SIG-M5 (cell line): Measurements from ENCODE around the gene COL28A1.

Source experiments
- DNase-seq: peaks from one replicate; lab custom pipeline; 2025; lab: John Stamatoyannopoulos, UW

Gene COL28A1

GRCh38 chr7:7535691-7536090 lies at the start of gene COL28A1:
Gene COL28A1, minus strand, starts transcription at chr7:7535873. Its CDS starts 2,998 bp downstream, at chr7:7532875.
- no peak for DNase-seq

GRCh38 chr7:7584653-7585052 lies 49.0 kb upstream of the COL28A1 start:
- no peak for DNase-seq

- no peak for DNase-seq
These were observed 48.1 kb upstream of the COL28A1 start for GRCh38 chr7:7583731-7584130.

- no peak for DNase-seq
These were observed 46.9 kb upstream of the COL28A1 start for GRCh38 chr7:7582596-7582995.

- DNase-seq, result no peak
These were observed 46.0 kb upstream of the COL28A1 start for GRCh38 chr7:7581531-7582179.

- DNase-seq, result no peak
These were observed 44.0 kb upstream of the COL28A1 start for GRCh38 chr7:7579638-7580037.

- peak; percentile 43 for DNase-seq
These were observed 42.2 kb upstream of the COL28A1 start for GRCh38 chr7:7577888-7578287.

- no peak for DNase-seq
These were observed 40.7 kb upstream of the COL28A1 start for GRCh38 chr7:7576344-7576743.

- DNase-seq, result no peak
These were observed 38.0 kb upstream of the COL28A1 start for GRCh38 chr7:7573701-7574100.

GRCh38 chr7:7570584-7570983 lies 34.9 kb upstream of the COL28A1 start:
- DNase-seq, result no peak

- no peak for DNase-seq
These were observed 33.9 kb upstream of the COL28A1 start for GRCh38 chr7:7569615-7570014.

GRCh38 chr7:7569081-7569527 lies 33.4 kb upstream of the COL28A1 start:
- peak; percentile 40 for DNase-seq

GRCh38 chr7:7568553-7568952 lies 32.9 kb upstream of the COL28A1 start:
- no peak for DNase-seq

GRCh38 chr7:7567898-7568531 lies 32.3 kb upstream of the COL28A1 start:
- no peak for DNase-seq

GRCh38 chr7:7566651-7567611 lies 31.3 kb upstream of the COL28A1 start, which contains the start of gene MIOS:
Gene MIOS, plus strand, starts transcription at chr7:7566884. Its CDS starts 5,592 bp downstream, at chr7:7572476.
- no peak for DNase-seq

GRCh38 chr7:7565746-7566650 lies 30.3 kb upstream of the COL28A1 start:
- DNase-seq, result no peak

- no peak for DNase-seq
These were observed 29.5 kb upstream of the COL28A1 start for GRCh38 chr7:7565018-7565680.

GRCh38 chr7:7564323-7564780 lies 28.7 kb upstream of the COL28A1 start:
- no peak for DNase-seq

GRCh38 chr7:7563813-7564212 lies 28.1 kb upstream of the COL28A1 start:
- no peak for DNase-seq

- DNase-seq, result no peak
These were observed 27.6 kb upstream of the COL28A1 start for GRCh38 chr7:7563269-7563668.

- no peak for DNase-seq
These were observed 27.1 kb upstream of the COL28A1 start for GRCh38 chr7:7562736-7563135.
